Occipital lobe (tissue), 2 donors: ENCODE measurements around the gene MCEE. TPM values are rescaled to one million over a fixed set of nuclear protein-coding genes. Genes with fewer than 3 reads are reported as not detected.
A peak's percentile ranks its signal among the peaks of the same experiment; 100 is the strongest.
"Not testable (repeated sequence)": the region's sequence is repeated elsewhere in the genome, so short reads cannot be mapped to it uniquely, and the experiment has no call there.

Source experiments
- DNase-seq: peaks from one replicate; lab custom pipeline; 2025; lab: John Stamatoyannopoulos, UW
- total RNA-seq: library from RNA; depleted of rRNA; stranded (reverse); fragments of >200 nt; gene quantifications from one replicate; pipeline ENCODE4 v1.2.3, GENCODE V29; 2014

Gene MCEE
- total RNA-seq, result 10.3 TPM

GRCh38 chr2:71130152-71130904 lies at the start of gene MCEE, which contains the start of gene MPHOSPH10:
MCEE (minus strand) TSS chr2:71130229; CDS start chr2:71130219, 10 bp downstream.
MPHOSPH10 (plus strand) TSS chr2:71130634; CDS start chr2:71130666, 32 bp downstream.
- DNase-seq, result peak; percentile 91

DNA sequence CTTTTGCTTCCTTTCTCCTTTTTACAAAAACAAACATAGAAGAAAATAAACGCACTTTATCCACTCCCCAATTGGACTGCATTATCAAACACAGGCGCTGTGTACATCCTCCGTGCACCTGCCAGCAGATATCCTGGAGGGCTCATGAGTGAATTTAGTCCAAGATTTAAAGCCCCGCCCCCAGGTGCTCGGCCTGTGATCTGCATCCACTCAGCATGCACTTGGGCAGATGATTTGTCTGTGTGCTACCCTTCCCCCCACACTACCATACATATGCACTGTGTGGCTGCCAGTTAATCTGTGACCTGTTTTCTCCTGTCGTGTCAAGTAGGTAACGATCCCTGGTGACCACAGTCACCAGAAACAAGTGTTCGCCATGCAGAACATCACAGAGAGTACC lies 48.8 kb upstream of the MCEE start:
- DNase-seq, result not testable (repeated sequence)

- no peak for DNase-seq
These were observed 44.2 kb upstream of the MCEE start for GRCh38 chr2:71174207-71174606.

GRCh38 chr2:71173096-71173495 lies 43.1 kb upstream of the MCEE start:
- no peak for DNase-seq

- DNase-seq, result no peak
These were observed 36.8 kb upstream of the MCEE start for GRCh38 chr2:71166812-71167211.

- no peak for DNase-seq
These were observed 27.2 kb upstream of the MCEE start for GRCh38 chr2:71157124-71157793.

- DNase-seq, result no peak
These were observed 26.5 kb upstream of the MCEE start for GRCh38 chr2:71156573-71156972.

DNA sequence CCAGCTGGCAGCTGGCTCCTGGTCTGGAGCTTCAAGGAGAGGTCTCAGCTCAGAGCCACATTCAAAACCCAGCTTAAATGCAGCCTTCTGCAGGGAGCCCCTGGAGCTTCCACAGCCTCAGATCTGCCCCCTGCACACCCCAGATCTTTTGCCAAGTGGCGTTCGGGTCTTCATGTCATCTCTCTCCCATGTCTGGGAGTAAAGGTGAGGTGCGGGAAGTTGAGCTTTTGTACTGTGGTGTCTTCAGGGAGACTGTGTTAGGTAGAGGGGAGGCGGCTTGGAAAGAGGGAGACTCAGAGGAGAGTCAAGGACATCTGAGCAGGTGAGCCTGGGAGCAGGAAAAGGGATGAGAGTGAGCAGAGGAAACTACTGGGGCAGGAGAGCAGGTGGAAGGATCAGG lies 25.8 kb upstream of the MCEE start:
- DNase-seq, result no peak

GRCh38 chr2:71154798-71155197 lies 24.8 kb upstream of the MCEE start:
- no peak for DNase-seq

DNA sequence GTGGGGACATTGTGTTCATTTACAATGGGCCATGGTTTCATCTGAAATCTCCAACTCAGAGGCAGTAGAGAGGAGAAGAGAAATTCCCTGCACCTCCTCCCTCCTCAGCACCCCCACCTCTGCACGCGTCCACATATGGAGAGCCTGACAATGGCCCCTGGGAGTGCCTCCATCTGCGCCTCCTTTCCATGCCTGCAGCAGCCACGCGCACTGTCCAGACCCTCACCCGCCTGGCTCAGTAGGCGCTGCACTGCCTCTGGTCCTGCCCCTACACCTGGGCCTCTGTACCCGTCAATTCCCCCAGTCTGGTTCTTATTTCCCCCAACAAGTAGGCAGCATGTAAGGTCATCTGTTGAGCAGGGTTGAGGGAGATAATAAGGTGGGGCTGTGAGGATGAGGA lies 24.2 kb upstream of the MCEE start:
- no peak for DNase-seq

GRCh38 chr2:71153585-71154224 lies 23.7 kb upstream of the MCEE start:
- no peak for DNase-seq

- no peak for DNase-seq
These were observed 21.6 kb upstream of the MCEE start for GRCh38 chr2:71151620-71152019.

- DNase-seq, result no peak
These were observed 20.2 kb upstream of the MCEE start for GRCh38 chr2:71150082-71150816.

- no peak for DNase-seq
These were observed 18.6 kb upstream of the MCEE start for GRCh38 chr2:71148506-71149063.

GRCh38 chr2:71143782-71144181 lies 13.8 kb upstream of the MCEE start:
- DNase-seq, result no peak

- DNase-seq, result no peak
These were observed 6.1 kb upstream of the MCEE start for GRCh38 chr2:71136174-71136573.

DNA sequence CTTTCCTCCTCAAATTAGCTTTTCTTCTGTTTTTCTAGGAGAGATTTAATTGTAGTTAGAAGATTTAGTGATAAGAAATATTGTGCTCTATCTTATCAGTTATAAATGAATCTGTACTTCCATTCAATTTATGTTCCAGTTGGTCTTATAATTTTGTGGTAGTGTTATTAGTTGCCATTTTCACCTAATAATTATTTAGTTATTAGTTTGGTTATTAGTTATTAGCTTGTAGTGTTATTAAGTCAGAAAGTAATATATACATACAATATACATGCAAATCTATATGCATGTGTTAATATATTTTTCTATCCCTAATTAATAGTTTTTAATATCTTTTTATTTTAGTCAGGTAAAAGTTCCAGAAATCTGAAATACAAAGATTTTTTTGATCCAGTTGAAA lies 3.6 kb upstream of the MCEE start:
- DNase-seq, result no peak

DNA sequence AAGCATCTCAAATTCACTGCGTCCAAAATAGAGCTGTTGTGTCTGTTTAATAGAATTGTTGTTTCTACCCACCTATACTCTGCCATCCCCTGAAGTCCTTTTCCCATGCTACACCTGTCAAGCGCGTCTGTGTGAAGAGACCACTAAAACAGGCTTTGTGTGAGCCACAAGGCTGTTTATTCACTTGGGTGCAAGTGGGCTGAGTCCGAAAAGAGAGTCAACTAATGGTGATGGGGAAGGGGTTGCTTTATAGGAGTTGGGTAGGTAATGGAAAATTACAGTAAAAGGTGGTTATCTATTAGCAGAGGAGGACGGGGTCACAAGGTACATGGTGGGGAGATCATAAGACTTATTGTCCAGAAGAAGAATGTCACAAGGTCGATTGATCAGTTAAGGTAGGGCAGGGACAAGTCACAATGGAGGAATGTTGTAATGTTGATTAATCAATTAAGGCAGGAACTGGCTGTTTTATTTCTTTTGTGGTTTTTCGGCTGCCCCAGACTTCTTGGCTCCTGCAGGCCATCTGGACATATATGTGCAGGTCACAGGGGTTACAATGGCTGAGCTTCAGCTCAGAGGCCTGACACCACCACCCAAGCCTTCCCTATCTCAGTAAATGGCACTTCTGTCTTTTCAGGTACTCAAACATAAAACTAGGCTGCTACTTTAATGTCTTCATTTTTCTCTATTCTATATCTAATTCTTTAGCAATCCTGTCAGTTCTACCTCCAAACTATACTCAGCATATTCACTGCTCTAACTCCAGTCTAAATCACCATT lies 1.5 kb upstream of the MCEE start:
- DNase-seq, result not testable (repeated sequence)

DNA sequence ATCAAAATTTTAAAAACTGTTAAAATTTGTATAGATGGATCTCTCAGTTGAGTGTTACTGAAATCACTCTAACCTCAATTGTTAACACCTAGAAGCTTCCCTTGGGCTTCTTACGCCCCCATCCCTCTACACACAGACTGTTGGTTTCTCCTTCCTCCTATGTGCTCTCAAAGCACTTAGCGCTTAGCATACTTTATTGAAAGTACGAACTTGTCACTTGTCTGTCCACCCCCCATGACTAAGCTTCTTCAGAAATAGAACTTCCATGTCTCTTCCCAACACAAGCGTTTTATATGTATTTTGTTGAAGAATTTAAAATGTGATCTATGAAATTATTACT lies 846 bp upstream of the MCEE start:
- DNase-seq, result no peak

DNA sequence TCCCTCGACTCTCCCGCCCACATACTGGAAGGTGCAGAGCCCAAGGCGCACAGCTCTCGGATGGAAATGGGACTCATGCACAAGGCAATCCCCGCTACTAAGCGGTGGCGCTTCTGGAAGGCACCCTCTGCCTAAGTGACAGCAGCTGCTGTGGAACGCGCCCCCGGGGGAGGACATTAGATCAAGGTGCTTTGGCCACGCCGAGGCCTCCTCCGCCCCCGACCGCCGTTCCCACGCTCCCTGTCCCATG lies 202 bp downstream of the MCEE start:
- no peak for DNase-seq
